ENCODE results near the gene MACF1.
"Not testable (repeated sequence)": the region's sequence is repeated elsewhere in the genome, so short reads cannot be mapped to it uniquely, and the experiment has no call there.

MACF1 gene

DNA sequence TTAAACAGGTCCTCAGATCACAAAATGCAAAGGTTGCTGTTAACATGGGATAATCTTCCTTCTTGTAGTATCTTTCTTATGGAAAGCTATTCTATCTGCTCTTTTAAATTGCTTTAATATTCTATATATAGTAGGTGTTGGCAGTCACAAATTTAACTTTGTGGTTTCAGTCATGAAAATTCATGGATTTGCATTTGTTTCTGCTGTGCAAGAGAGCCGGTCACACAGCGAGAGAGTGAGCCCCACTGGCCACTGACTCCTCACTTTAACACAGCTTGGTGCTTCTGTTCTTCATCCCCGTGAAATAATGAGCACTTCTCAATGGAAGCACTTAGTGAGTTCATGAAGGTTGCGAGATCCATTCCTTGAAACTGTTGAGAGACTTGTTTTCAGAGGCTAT, 268.8 kb downstream of the MACF1 start:
- DNase-seq, result no peak

DNA sequence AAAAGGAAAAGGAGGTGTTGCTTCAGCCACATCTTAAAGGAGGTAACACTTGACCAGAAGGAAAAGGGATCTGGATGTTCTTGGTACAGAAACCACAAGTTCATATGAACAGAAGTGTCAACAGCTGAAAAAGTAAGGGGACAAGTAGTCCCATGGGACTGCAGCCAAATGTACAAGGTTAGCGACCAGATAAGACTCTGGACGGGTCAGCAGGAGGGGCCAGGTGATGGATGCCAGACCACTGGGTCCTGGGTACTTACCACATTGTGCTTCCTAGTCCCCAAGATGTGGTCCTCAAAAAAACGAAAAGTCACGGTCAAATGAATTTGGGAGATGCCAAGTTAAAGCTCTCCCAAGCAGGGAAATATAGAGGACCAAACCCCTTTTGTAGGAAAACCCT, 270.3 kb downstream of the MACF1 start:
- no peak for DNase-seq

DNA sequence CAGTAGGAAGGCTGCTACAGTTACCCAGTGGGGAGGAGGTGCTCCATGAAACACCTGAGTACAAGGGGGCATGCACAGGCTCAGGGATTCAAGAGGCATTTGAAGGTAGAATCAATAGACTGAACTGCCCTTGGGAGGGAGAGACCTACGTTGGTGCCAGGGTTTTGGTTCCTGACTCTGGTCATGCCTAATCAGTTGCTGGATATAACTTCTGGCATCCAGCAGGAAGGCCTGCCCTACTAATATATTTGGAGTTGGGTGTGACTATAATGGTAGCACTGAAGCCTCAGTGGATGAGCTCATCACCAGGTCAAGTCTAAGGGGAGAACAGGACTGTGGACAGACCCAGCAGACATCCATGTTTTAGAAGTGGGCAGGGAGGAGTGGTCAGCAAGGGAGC, 271.1 kb downstream of the MACF1 start:
- not testable (repeated sequence) for DNase-seq

DNA sequence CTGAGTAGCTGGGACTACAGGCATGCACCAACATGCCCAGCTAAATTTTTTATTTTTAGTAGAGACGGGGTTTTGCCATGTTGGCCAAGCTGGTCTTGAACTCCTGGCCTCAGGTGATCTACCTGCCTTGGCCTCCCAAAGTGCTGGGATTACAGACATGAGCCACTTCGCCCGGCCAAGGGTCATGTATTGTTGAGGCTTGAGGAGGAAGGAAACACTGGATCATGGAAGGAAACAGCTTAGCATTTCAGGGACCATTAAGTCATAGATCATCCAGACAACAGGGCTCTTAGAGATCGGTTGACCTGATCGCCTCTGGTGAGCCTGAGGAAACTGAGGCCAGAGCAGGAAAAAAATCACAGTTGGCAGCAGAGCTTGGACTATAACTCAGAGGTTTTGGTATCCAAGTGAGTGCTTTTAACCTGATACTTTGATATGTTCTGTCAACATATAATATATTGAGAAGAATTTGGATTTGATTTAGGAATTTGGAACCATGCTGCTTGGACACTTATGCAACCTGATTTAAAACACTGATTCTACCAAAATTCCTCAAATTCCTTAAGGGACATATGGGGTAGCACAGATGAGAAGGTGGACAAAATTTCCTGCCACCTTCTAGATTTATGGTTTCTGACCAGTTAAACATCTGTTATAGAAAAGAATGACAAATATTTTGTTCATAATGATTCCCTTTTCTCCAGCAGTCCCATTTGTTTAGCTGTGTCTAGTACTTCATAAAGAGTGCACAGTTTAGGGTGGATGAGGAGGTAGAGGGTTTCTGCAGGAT, 273.8 kb downstream of the MACF1 start:
- no peak for DNase-seq

DNA sequence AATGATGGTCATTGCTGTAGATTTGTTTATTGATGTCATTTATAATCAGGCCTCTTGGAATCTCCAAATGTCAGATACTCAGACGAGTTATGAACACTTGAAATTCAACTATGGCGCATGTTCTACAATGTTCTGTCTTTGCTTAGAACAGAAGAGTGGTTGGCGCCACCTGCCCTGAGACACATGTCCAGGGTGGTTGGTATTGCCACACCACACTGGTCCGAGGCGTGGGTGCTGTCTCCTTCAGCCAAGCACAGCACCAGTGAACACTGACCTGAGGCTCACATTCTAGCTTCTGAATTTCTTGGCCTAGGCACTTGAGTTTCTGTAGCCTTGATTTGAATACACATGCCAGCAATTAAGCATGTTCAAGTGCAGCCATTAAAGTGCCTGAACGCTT, 276.8 kb downstream of the MACF1 start:
- DNase-seq, result no peak

DNA sequence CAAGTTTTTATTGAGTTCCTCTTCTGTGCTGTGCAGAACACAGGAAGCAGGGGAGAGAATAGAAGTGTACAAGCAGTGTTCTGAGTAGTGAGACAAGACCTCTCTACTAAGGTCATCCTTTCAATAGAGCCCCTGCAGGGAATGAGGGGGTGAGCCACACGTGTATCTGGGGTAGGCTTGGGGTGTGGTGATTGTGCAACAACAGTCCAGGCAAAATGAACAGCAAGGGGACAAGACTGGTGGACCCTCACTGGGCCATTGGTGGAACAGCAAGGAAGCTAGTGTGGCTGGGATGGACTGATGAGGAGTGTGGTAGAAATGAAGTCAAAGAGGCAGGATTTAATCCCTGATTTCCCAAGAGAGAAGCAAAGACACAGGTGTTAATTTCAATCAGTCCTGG, 278.8 kb downstream of the MACF1 start:
- no peak for DNase-seq

DNA sequence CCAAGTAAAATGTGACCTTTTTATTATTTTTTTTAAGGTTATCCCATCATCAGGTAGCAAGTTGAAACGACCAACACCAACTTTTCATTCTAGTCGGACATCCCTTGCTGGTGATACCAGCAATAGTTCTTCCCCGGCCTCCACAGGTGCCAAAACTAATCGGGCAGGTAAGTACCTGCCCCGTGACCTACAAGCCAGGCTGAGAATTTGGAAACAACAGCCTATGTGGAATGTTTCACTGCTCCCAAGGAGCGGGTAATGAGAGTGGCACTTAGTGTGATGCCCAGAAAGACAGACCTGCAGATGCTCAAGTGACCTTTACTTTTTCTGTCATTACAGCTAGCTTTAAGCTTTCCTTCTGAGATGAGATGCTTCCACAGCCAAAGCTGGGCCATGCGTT, 280.1 kb downstream of the MACF1 start:
- DNase-seq, result no peak

DNA sequence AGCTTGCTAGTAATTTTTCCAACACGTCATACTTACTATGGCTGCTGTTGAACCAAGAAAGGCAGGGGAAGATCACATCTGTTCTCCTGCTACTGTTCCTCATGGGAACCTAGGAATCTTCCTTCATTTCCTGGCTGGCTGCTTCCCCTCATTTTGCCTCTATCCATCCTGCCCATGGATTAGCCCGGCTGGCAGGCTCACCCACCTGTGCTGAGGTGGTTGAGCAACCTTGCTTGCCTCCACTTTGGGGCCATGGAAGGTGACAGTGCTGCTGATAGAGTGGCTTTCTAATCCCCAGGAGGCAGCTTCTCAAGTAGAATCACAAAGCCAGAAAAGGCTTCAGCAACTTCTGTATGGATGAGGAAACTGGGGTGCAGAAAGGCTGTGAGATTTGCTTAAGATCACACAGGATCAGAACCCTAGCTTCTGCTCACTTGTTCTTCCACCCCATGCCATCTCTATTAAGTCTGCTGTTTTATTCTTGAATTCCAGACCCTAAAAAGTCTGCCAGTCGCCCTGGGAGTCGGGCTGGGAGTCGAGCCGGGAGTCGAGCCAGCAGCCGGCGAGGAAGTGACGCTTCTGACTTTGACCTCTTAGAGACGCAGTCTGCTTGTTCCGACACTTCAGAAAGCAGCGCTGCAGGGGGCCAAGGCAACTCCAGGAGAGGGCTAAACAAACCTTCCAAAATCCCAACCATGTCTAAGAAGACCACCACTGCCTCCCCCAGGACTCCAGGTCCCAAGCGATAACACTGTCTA, 280.7 kb downstream of the MACF1 start:
- DNase-seq, result no peak

DNA sequence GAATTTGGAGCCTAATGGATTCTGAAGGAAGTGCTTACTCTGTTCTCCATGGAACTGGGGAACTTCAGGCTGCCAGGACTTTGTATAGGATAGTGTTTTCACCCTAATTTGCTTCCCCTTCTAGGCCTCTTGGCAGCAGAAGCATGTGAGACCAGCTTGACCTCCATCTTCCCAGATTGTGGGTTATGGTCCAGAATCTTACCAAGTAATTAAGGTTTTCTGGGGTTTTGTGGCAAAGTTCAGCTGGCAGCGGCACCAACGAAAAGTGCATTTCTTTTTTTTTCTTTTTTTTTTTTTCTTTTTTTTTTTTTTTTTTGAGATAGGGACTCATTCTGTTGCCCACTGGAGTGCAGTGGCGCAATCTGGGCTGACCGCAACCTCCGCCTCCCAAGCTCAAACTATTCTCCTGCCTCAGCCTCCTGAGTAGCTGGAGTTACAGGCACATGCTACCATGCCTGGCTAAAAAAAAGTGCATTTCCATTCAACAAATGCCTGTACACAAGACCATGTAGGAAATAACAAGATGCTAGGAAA, 283.6 kb downstream of the MACF1 start:
- DNase-seq, result no peak

DNA sequence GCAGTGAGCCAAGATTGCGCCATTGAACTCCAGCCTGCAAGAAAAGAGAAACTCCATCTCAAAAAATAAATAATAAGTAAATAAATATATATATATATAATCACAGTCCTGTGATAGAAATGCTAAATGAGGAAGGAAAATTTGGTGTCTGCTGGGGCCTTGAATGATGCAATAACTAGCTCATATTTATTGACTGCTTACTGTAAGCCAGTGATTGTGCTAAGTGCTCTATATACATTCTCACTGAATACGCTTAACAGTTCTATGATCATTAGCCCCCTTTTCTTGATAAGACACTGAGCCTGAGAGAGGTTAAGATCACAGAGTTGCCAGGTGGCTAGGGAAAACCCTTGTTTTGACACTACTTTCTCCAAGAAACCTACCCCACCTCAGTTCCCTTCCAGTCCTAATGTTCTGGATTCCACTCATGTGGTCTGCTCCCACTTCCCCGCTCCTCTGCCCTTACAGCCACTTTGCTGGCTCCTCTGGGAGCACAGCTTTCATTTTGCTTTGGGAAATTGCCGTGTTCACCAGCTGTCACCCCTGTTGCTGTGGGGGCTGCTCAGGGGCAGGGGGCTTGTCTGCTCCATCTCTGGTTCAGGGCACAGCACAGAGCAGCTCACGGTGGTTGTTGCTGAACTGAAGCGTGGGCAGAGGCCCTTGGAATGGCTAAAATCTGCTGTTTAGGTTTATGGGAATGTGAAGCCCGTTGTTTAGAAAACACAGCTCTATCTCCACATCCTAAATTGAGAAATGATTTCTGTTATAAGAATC, 284.5 kb downstream of the MACF1 start:
- no peak for DNase-seq

DNA sequence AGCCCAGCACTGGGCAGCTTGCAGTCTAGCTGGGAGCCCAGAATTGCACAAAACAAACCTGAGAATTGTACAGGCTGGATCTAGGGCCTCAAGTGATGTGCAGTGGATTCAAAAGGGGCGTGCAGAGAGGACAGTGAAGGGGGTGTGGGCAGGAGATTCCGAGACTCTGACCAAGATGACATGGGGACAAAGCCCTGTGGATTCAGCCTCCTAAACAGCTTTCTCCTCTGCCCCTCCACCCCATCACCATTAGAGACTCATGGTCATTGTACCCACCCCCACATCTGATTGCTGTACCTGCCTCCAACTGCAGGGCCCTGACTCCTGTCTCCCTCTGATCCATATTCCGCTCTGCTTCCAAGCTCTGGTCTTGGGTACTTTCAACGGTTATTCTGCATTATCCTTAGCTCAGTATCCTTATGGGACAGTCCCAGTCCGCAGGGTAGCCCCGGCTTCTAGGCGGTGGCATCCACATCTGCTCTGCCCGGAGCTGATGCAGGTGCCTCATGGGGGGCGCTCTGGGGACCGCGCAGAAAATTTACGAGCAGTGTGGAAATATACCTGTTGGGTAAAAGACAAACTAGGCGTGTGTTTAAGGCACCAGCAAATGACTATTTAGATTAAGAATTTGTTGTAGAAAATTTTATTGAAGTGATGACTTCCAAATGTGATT, 285.2 kb downstream of the MACF1 start:
- DNase-seq, result no peak

DNA sequence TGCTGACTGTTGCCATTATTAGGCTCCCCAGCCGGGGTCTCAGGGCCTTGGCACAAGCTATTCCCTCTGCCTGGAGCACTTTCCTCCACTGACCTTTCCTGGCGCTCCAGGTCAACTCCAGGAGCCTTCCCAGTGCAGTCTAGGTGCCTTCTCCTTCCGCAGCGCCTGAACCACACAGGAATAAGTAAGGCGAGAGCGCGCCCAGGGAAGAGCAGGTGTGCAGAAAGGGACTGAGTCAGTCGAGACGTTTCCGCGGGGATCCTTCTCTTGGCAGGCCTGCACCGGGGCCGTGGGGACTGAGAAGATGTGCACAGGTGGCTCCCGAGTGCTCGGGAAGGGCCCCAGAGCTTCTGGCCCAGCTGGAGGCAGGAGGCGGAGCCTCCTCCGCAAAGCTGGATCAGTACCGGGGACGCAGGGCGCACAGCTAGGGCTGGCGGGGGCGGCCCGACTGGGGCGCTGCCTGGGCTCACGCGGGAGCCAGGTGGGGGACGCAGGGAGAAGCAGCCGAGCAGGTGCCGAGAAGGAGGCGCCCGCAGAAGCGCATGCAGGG, 286.2 kb downstream of the MACF1 start:
- DNase-seq, result no peak

DNA sequence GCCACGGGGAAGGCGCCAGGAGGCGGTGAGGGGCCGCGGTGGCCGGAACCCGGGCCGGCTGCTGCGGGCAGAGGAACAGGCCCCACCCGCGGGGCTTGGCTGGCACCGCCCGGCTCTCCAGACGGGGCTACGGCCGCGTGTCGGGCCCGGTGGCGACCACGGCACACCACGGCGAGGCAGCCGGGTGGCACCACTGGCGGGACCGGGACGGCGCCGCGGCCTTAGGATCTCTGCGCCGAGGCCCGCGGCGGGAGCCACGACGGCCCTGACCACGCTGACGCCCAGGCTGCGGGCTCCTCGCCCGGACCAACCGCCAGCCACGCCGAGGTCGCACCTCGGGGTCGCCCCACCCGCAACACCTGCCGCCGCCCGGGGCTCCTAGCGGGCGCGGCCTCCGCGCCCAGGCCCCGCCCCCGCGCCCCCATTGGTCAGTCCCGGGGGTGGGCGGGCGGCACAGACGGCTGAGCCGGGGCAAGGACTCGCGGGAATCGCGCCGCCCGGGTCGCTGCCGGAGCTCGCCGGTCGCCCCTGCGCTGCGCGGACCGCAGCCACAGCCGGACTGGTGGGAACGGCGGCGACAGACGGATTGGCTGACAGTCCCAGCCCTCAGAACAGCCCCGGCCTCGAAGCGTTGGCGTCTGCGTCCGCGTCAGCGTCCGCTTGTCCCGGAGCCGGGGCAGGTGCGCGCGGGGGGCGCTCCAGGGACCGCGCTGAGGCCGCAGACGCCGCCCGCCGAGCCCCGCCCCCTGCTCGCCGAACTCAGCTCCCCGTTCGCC, 286.8 kb downstream of the MACF1 start, which contains the start of gene BMP8A:
TSS of gene BMP8A (plus strand) at position 491 of the 776 bp plus-strand sequence. CDS start 356 bp downstream, outside the sequence.
- peak; percentile 59 to 66 for DNase-seq

DNA sequence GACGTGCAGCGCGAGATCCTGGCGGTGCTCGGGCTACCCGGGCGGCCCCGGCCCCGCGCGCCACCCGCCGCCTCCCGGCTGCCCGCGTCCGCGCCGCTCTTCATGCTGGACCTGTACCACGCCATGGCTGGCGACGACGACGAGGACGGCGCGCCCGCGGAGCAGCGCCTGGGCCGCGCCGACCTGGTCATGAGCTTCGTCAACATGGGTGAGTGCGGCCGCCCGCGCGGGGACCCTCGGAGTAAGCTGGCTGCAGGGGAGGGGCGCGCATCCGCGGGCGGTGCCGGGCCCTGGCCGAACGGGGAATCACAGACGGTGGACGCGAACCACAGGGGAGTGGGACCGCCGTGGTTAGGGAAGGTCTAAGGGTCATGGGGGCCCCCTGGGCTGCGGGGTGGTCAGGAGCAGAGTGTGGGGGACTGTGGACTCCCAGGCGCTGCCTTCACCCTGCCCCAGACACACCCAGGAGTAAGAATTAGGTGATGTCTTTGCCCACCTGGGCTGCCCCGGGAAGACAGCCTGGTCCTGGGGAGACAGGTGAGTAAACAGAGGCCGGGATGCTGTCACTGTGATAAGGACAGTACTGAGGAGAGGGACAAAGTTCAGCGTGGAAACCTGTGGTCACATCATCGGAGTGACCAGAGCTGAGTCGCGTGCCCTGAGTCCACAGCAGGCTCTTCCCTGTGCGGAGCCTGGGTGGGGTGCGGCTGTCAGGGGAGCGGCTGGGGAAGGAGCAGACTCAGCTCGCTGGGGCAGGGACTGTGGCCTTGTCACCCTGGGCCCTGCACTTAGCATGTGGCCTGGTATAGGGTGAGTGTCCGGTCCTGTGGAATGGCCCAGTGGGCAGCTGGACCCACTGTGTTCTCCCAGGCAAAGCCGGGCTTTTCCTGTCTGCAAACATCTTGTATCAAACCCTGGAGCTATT, 287.9 kb downstream of the MACF1 start:
- not testable (repeated sequence) for DNase-seq

DNA sequence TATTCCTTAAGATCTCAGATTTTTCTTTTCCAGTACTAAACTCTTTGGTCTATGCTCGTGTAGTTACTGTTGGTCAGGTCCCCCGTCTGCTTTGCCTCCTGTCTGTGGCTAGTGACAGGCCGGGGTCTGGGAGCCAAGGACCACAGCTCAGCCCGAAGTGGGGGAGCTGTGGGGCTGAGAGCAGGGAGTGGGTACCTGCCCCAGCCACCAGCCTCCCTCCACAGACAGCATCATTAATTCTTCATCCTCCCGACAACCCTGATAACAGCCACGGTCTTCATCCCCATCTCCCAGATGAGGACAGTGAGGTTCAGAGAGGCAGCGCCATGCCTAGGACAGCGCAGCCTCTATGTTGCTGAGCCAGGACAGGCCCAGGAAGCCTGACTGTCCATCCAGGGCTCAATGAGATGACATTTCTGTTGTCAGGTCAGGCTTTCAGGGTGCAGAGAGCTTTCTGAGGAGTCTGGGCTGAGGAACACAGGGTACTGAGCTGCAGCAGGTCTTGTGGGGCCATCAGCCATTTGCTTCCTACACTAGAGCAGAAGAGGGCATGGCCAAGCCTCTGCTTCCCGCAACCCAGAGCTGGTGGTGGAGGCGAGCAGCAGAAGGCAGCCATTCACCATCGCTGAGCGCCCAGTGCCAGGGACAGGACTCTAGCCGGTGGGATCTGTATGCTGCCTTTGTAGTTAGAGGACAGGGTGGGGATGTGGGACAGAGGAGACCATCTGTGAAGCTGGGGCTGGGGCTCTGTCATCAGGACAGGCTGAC, 288.7 kb downstream of the MACF1 start:
- not testable (repeated sequence) for DNase-seq

DNA sequence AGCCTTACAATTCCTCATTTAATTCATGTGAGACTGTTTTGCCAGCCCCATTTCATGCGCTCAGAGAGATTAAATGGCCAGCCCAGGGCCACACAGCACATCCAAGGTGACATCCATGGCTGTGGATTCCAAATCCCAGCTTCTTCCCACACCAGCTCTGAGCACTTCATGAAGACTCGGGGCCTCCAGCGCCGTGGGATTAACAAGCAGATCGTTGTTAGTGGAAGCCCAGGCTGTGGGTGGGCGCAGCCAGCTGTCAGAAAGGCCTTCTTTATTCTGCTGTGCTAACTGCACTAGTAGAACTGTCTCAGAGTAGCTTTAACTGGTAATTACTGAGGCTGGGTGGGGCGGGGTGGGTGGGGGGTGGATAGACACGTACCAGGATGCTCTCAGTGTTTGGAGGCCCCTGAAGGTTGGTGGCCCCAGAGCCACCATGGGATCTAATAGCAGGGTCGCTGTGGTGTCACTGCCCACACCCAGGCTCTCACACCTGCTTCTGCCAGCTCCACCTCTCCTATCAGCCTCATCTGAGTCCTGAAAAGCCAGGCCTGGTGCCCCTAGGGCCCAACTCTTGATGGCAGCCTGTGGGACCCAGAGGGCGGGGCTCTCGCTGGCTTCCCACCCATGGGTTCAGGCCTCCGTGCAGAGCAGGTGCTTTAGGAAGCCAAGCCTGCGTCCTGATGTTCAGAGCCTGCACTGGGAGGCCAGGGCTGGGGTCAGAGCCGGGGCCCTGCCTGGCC, 290.3 kb downstream of the MACF1 start:
- no peak for DNase-seq

DNA sequence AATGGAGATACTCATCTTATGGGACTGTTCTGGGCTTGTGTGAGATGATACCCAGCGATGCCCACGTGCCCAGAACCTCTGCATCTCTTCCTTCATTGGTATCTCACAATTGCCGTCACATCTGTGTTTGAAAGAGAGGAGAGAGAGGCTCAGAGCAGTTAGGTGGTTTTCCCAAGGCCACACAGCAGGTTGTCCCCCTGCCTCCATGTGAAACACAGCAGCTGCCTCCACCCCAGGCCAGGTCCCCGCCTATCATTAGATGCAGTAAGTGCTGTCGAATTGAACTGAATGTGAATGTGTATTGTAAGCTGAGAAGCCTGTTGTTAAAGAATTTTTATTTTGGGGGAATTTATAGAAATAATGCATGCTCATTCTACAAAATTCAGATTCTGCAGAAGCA, 292.0 kb downstream of the MACF1 start:
- not testable (repeated sequence) for DNase-seq

DNA sequence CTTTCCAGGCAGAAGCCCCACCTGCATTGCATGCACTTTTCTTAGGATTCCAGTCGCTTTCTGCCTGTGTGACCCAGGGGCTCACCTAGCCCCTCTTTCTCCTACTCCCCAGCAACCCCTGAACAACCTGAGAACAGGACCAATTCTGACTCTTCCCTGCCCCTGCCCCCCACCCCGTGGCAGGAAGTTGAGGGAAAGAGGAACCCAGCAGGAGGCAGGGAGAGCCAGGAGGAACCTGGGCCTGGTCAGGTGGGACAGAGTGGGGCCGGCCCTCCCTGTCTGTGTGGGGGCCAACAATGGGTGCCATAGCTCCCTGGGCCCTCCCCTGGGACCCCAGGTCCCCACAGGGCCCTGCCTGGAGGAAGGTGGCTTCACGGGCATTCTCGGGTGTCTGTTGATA, 293.1 kb downstream of the MACF1 start:
- DNase-seq, result no peak

Data from stimulated activated CD4-positive, alpha-beta T cell treated with anti-CD3 and anti-CD28 coated beads, Interleukin-2, amount 100 ng/mL, for 48 hours (primary cell).